K562 (cell line): ENCODE results near the gene IZUMO3.
"Not testable (repeated sequence)": the region's sequence is repeated elsewhere in the genome, so short reads cannot be mapped to it uniquely, and the experiment has no call there.

Experiments used
- CEBPB ChIP-seq: fragments of 450-650 bp; IDR thresholded peaks from 2 replicates; pipeline ENCODE4 v1.6.1; 2016; ENCODE audit warnings: missing genetic modification characterization, missing compliant biosample characterization
- CHD4 ChIP-seq: fragments of 200-600 bp; sonication (generic); IDR thresholded peaks from 3 replicates; pipeline ENCODE4 v1.6.1; 2012; ENCODE audit warnings: low read depth, mild to moderate bottlenecking, mixed read lengths, low read length, inconsistent platforms; ENCODE audit not compliant: insufficient read depth, insufficient replicate concordance, poor library complexity, severe bottlenecking
- DACH1 ChIP-seq: fragments of 450-650 bp; IDR thresholded peaks from 2 replicates; pipeline ENCODE4 v1.6.1; 2018; ENCODE audit not compliant: partially characterized antibody
- EGR1 ChIP-seq: fragments of 450-650 bp; conservative IDR thresholded peaks from 2 replicates; pipeline ENCODE4 v1.6.1; 2017; ENCODE audit warnings: mild to moderate bottlenecking
- HCFC1 ChIP-seq: IDR thresholded peaks from 2 replicates; pipeline ENCODE4 v1.6.1; 2012; ENCODE audit warnings: low read depth, low read length, improper control_type of control experiment
- KAT7 ChIP-seq: sonication (generic); formaldehyde crosslinking; IDR thresholded peaks from 2 replicates; pipeline ENCODE4 v1.8.0; 2022; ENCODE audit warnings: missing genetic modification reagents, mild to moderate bottlenecking, borderline replicate concordance
- RFX5 ChIP-seq: IDR thresholded peaks from 2 replicates; pipeline ENCODE4 v1.6.1; 2011; ENCODE audit warnings: low read depth, mild to moderate bottlenecking, improper control_type of control experiment, low read length
- ZNF384 ChIP-seq: IDR thresholded peaks from 2 replicates; pipeline ENCODE4 v1.6.1; 2012; ENCODE audit warnings: low read depth, low read length, improper control_type of control experiment
- TF ChIP-seq, protein P1 (sequence below), 3 experiments: IDR thresholded peaks in 2 of 3; conservative IDR thresholded peaks in 1 of 3; 2 replicates each; pipeline ENCODE4 v1.5.1; 2011 to 2012; ENCODE audit warnings: low read length in 3 of 3, mild to moderate bottlenecking in 3 of 3, control low read depth in 2 of 3, improper control_type of control experiment in 1 of 3, inconsistent platforms in 1 of 3, low read depth in 1 of 3, mixed read lengths in 1 of 3, moderate library complexity in 1 of 3; ENCODE audit not compliant: insufficient read depth in 2 of 3
- TF ChIP-seq, protein P2 (sequence below): fragments of 250-450 bp; sonication (Bioruptor Pico); IDR thresholded peaks from 2 replicates; pipeline ENCODE4 v1.8.0; 2021; ENCODE audit warnings: moderate library complexity, mild to moderate bottlenecking, inconsistent platforms
- TF ChIP-seq, protein P3 (sequence below), 2 experiments: fragments of 450-650 bp; formaldehyde crosslinking in 1 of 2; IDR thresholded peaks; 2 replicates each; pipeline versions ENCODE4 v1.4.0 to v1.6.1; 2014 to 2020; ENCODE audit warnings: mild to moderate bottlenecking in 2 of 2, borderline replicate concordance in 1 of 2, low read depth in 1 of 2

DNA sequence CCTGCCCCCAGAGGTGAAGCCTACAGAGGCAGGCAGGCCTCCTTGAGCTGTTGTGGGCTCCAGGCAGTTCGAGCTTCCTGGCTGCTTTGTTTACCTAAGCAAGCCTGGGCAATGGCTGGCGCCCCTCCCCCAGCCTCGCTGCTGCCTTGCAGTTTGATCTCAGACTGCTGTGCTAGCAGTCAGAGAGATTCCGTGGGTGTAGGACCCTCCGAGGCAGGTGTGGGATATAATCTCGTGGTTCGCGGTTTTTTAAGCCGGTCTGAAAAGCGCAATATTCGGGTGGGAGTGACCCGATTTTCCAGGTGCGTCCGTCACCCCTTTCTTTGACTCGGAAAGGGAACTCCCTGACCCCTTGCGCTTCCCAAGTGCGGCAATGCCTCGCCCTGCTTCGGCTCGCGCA is 34.3 kb upstream of the IZUMO3 start:
- TF ChIP-seq KAT7 (CRISPR knock-in tag); DACH1; RFX5; HCFC1; CEBPB (tag); ZNF384; CHD4; EGR1: not testable (repeated sequence)
- TF ChIP-seq, protein P1, sequence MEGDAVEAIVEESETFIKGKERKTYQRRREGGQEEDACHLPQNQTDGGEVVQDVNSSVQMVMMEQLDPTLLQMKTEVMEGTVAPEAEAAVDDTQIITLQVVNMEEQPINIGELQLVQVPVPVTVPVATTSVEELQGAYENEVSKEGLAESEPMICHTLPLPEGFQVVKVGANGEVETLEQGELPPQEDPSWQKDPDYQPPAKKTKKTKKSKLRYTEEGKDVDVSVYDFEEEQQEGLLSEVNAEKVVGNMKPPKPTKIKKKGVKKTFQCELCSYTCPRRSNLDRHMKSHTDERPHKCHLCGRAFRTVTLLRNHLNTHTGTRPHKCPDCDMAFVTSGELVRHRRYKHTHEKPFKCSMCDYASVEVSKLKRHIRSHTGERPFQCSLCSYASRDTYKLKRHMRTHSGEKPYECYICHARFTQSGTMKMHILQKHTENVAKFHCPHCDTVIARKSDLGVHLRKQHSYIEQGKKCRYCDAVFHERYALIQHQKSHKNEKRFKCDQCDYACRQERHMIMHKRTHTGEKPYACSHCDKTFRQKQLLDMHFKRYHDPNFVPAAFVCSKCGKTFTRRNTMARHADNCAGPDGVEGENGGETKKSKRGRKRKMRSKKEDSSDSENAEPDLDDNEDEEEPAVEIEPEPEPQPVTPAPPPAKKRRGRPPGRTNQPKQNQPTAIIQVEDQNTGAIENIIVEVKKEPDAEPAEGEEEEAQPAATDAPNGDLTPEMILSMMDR (IDR thresholded peaks at IDR 0.05 in 2 of 3, conservative IDR thresholded peaks at IDR 0.05 in 1 of 3; ENCODE audit: insufficient read depth in 2 of 3, low read depth in 1 of 3, low read length in 3 of 3): not testable (repeated sequence)
- TF ChIP-seq, protein P2, sequence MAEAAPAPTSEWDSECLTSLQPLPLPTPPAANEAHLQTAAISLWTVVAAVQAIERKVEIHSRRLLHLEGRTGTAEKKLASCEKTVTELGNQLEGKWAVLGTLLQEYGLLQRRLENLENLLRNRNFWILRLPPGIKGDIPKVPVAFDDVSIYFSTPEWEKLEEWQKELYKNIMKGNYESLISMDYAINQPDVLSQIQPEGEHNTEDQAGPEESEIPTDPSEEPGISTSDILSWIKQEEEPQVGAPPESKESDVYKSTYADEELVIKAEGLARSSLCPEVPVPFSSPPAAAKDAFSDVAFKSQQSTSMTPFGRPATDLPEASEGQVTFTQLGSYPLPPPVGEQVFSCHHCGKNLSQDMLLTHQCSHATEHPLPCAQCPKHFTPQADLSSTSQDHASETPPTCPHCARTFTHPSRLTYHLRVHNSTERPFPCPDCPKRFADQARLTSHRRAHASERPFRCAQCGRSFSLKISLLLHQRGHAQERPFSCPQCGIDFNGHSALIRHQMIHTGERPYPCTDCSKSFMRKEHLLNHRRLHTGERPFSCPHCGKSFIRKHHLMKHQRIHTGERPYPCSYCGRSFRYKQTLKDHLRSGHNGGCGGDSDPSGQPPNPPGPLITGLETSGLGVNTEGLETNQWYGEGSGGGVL (CRISPR knock-in tag): not testable (repeated sequence)
- TF ChIP-seq, protein P3, sequence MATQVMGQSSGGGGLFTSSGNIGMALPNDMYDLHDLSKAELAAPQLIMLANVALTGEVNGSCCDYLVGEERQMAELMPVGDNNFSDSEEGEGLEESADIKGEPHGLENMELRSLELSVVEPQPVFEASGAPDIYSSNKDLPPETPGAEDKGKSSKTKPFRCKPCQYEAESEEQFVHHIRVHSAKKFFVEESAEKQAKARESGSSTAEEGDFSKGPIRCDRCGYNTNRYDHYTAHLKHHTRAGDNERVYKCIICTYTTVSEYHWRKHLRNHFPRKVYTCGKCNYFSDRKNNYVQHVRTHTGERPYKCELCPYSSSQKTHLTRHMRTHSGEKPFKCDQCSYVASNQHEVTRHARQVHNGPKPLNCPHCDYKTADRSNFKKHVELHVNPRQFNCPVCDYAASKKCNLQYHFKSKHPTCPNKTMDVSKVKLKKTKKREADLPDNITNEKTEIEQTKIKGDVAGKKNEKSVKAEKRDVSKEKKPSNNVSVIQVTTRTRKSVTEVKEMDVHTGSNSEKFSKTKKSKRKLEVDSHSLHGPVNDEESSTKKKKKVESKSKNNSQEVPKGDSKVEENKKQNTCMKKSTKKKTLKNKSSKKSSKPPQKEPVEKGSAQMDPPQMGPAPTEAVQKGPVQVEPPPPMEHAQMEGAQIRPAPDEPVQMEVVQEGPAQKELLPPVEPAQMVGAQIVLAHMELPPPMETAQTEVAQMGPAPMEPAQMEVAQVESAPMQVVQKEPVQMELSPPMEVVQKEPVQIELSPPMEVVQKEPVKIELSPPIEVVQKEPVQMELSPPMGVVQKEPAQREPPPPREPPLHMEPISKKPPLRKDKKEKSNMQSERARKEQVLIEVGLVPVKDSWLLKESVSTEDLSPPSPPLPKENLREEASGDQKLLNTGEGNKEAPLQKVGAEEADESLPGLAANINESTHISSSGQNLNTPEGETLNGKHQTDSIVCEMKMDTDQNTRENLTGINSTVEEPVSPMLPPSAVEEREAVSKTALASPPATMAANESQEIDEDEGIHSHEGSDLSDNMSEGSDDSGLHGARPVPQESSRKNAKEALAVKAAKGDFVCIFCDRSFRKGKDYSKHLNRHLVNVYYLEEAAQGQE (IDR thresholded peaks at IDR 0.05; ENCODE audit: borderline replicate concordance): not testable (repeated sequence)
- TF ChIP-seq, protein P3 (CRISPR knock-in tag; IDR thresholded peaks at IDR 0.05; ENCODE audit: low read depth): not testable (repeated sequence)
